GM23248 (cell line): ENCODE measurements around the gene SMARCB1.

Experiments
- EZH2 ChIP-seq: fragments of 200-600 bp; sonication (generic); IDR thresholded peaks from 2 replicates; pipeline ENCODE4 v1.6.1; 2018; ENCODE audit warnings: antibody characterized with exemption, mild to moderate bottlenecking; ENCODE audit not compliant: insufficient read depth, poor library complexity, severe bottlenecking
- EZH2phosphoT487 ChIP-seq: fragments of 200-600 bp; sonication (generic); IDR thresholded peaks from 2 replicates; pipeline ENCODE4 v1.6.1; 2018; ENCODE audit warnings: antibody characterized with exemption, moderate library complexity, mild to moderate bottlenecking, low read depth; ENCODE audit not compliant: insufficient read depth

GRCh38 chr22:23825246-23825905 is 38.6 kb downstream of the SMARCB1 start:
- no peak for TF ChIP-seq EZH2
- TF ChIP-seq EZH2phosphoT487: no peak
